Heart left ventricle (tissue), 16 donors: ENCODE results near the gene SOX18. TPM values are rescaled to one million over a fixed set of nuclear protein-coding genes. Genes with fewer than 3 reads are reported as not detected.

Source experiments
- ATAC-seq, 4 donors: fragments of 200-7000 bp; cut with Tn5 transposase; one replicate each; pipeline ENCODE4 v1.9.1; 2020 to 2022; ENCODE audit warnings: moderate library complexity in 4 of 4, mild to moderate bottlenecking in 3 of 4, moderate number of reproducible peaks in 1 of 4
- DNase-seq, 5 donors: peaks; one replicate each; pipeline ENCODE4 v3.0.0-alpha.2; 2020
- H3K27ac ChIP-seq, 12 donors: fragments of 200-600 bp; sonication (generic) in 4 of 12; one replicate each; pipeline versions ENCODE4 v1.5.0 to v1.8.0; 2016 to 2022; ENCODE audit warnings: mild to moderate bottlenecking in 2 of 12
- H3K27me3 ChIP-seq, 9 donors: fragments of 200-600 bp; sonication (generic) in 2 of 9; one replicate each; pipeline versions ENCODE4 v1.5.1 to v1.8.0; 2016 to 2022; ENCODE audit warnings: mild to moderate bottlenecking in 3 of 9
- H3K36me3 ChIP-seq, 9 donors: fragments of 200-600 bp; sonication (generic) in 2 of 9; one replicate each; pipeline versions ENCODE4 v1.5.0 to v1.8.0; 2018 to 2022; ENCODE audit warnings: mild to moderate bottlenecking in 2 of 9
- H3K4me1 ChIP-seq, 12 donors: fragments of 200-600 bp; sonication (generic) in 4 of 12; one replicate each; pipeline versions ENCODE4 v1.5.0 to v1.8.0; 2016 to 2022; ENCODE audit warnings: mild to moderate bottlenecking in 3 of 12
- H3K4me3 ChIP-seq, 12 donors: fragments of 200-600 bp; sonication (generic) in 4 of 12; one replicate each; pipeline versions ENCODE4 v1.5.0 to v1.8.0; 2017 to 2022; ENCODE audit warnings: mild to moderate bottlenecking in 9 of 12, moderate library complexity in 4 of 12
- H3K9me3 ChIP-seq, 12 donors: fragments of 200-600 bp; sonication (generic) in 4 of 12; one replicate each; pipeline versions ENCODE4 v1.5.0 to v1.8.0; 2016 to 2022; ENCODE audit warnings: mild to moderate bottlenecking in 1 of 12
- CTCF ChIP-seq, 12 donors: fragments of 200-600 bp; sonication (generic) in 4 of 12; IDR thresholded peaks; one replicate each; pipeline versions ENCODE4 v1.5.0 to v1.8.0; 2018 to 2022; ENCODE audit warnings: antibody characterized with exemption in 12 of 12, mild to moderate bottlenecking in 5 of 12
- POLR2A ChIP-seq, 2 donors: fragments of 450-650 bp; IDR thresholded peaks; one replicate each; pipeline ENCODE4 v1.6.1; 2017; ENCODE audit warnings: antibody characterized with exemption in 2 of 2, mild to moderate bottlenecking in 2 of 2, moderate library complexity in 2 of 2
- WGBS, 4 donors: extraction: QIAGEN DNeasy Blood & Tissue Kit in 2 of 4; methylation state at CpG; one replicate each; pipeline versions ENCODE4 v1.1.5 to v1.1.7; 2013 to 2018; 5-methylcytosine and 5-hydroxymethylcytosine counted together
- intact Hi-C, 10 donors: fragments of 100-400 bp; cut with DNase I; formaldehyde crosslinking; loops; one replicate each; pipeline versions ENCODE4 v1.11.1 to v1.14.2; 2022
- polyA plus RNA-seq, 2 donors: library from polyadenylated mRNA; stranded (reverse); fragments of 200-250 nt; gene quantifications; one replicate each; pipeline ENCODE4 v1.2.3, GENCODE V29; 2013
- total RNA-seq, 9 donors: library from RNA; depleted of rRNA in 2 of 9; stranded (reverse); fragments of >200 nt in 2 of 9; fragmentation: NEBNext Ultra II Directional in 3 of 9; extraction: Animal tissue kit (Norgen Biotek cat#: 25700) in 3 of 9; gene quantifications; one replicate each; pipeline versions ENCODE4 v1.1.0 to v1.2.4, GENCODE V29; 2016 to 2023
- donor health status: ischemic (EF 13 %, LVEDD 7.1; RV severe dilation, severe dysfunction).
- donor health status: healthy with polysubstance abuse.
- donor health status: DM: no; HTN: yes; CAD: no.
- donor health status: DM: no; HTN: no; CAD: no.
- donor health status: ischemic (EF 25% LVEDD 6.9; RV normal size, moderate dysfunction).
- donor health status: ischemic (EF 25% LVEDD 5.7; RV mildly dilated, moderate dysfunction).
- donor health status: healthy.
- donor health status: DM: yes; HTN: yes; CAD: no.
- donor health status: ischemic (EF 35%, LVEDD 5.7; RV mildly dilated, moderate dysfunction).
- donor health status: nonischemic (EF 11% LVEDD 7.7; RV severe dilation, severe dysfunction).
- donor health status: DM: yes; HTN: yes; CAD: no.
- donor health status: PGD.
- donor health status: ischemic (EF 29% LVEDD 5.4; RV normal size, mild dysfunction).
- donor health status: nonischemic (EF 23%, LVEDD 6.1; RV moderate dilation, normal function).

The SOX18 gene
- total and polyA plus RNA-seq, 11 donors, result 23.5 to 75.9 (median 48.2) TPM

DNA sequence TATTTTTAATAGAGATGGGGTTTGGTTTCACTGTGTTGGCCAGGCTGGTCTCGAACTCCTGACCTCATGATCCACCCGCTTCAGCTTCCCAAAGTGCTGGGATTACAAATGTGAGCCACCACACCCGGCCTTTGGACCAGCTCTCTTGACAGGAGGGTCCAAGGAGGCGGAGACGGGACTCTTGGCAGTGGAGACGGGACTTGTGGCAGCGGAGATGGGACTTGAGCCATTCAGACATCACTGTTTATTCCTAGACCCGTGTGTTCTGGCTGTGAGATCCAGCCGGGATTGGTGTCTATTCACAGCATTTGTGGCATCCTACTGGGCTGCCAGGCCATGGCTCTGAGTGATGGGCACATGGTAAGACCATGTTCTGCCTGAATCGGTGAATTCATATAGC lies 42.9 kb downstream of the SOX18 start:
- no peak for DNase-seq

DNA sequence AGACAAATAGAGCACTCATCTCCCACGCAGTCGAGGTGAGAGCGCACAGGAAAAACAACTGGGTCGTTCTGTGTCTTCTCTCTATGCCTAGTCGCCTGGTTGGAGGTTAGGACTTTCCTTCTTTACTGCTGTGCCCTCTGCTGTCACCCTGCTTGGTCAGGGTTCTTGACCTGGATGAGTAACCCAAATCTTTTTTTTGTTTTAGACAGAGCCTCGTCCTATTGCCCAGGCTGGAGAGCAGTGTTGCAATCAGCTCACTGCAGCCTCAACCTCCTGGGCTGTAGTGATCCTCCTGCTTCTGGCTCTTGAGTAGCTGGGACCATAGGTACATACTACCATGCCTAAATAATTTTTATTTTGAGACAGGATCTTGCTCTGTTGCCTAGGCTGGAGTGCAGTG lies 44.0 kb downstream of the SOX18 start:
- DNase-seq (no peak), ATAC-seq (no peak)
- Histone ChIP-seq H3K4me1 (peaks cover 0 to 19% (median 0%) of the 10 kb centered on the region in 12 donors), H3K27me3 (no peaks in the 10 kb centered on the region), H3K9me3 (peaks cover 0 to 4% (median 0%) of the 10 kb centered on the region in 12 donors), H3K27ac (peak overlapping the region in 1 of 12 donors; percentile 14), H3K4me3 (no peak overlapping the region), H3K36me3 (peaks cover 0 to 97% (median 89%) of the 10 kb centered on the region in 9 donors)
- WGBS, 4 donors, result 76 to 88% (median 82%) methylated on average over 6 of the region's 6 CpGs
- TF ChIP-seq CTCF (IDR thresholded peaks at IDR 0.05) (no peak), POLR2A (IDR thresholded peaks at IDR 0.05) (no peak)
- intact Hi-C loops, result loop anchor here in 1 of 10 donors (10.0 kb wide), 1 partner anchor 119 kb away; no protein-coding TSS in a partner anchor

More for the DNA sequence above, 42.9 kb downstream of the SOX18 start:
- WGBS, 4 donors, result 75 to 88% (median 85%) methylated on average over 10 of the region's 10 CpGs
- Histone ChIP-seq H3K4me1 (peaks cover 0 to 19% (median 0%) of the 10 kb centered on the region in 12 donors), H3K27me3 (no peaks in the 10 kb centered on the region), H3K27ac (no peak overlapping the region), H3K4me3 (no peak overlapping the region), H3K9me3 (peaks cover 0 to 4% (median 0%) of the 10 kb centered on the region in 12 donors), H3K36me3 (peaks cover 3 to 97% (median 89%) of the 10 kb centered on the region in 9 donors)
- no peak for ATAC-seq
- TF ChIP-seq POLR2A (IDR thresholded peaks at IDR 0.05), result no peak
- TF ChIP-seq CTCF (IDR thresholded peaks at IDR 0.05), result no peak
- intact Hi-C loops, result loop anchor here in 1 of 10 donors (10.0 kb wide), 1 partner anchor 118 kb away; no protein-coding TSS in a partner anchor

GRCh38 chr20:64003960-64004725 lies 45.3 kb downstream of the SOX18 start:
- Histone ChIP-seq H3K9me3 (peaks cover 0 to 4% (median 0%) of the 10 kb centered on the region in 12 donors), H3K27me3 (no peaks in the 10 kb centered on the region), H3K27ac (peak overlapping the region in 1 of 12 donors; percentile 14), H3K4me3 (no peak overlapping the region), H3K36me3 (peaks cover 0 to 97% (median 90%) of the 10 kb centered on the region in 9 donors), H3K4me1 (peaks cover 0 to 19% (median 0%) of the 10 kb centered on the region in 12 donors)
- no peak for TF ChIP-seq CTCF (IDR thresholded peaks at IDR 0.05)
- DNase-seq (no peak), ATAC-seq (no peak)
- 66 to 86% (median 80%) methylated on average over 5 to 7 of the region's 7 CpGs for WGBS, 4 donors
- intact Hi-C loops, result loop anchor here in 1 of 10 donors (10.0 kb wide), 1 partner anchor 121 kb away; no protein-coding TSS in a partner anchor

DNA sequence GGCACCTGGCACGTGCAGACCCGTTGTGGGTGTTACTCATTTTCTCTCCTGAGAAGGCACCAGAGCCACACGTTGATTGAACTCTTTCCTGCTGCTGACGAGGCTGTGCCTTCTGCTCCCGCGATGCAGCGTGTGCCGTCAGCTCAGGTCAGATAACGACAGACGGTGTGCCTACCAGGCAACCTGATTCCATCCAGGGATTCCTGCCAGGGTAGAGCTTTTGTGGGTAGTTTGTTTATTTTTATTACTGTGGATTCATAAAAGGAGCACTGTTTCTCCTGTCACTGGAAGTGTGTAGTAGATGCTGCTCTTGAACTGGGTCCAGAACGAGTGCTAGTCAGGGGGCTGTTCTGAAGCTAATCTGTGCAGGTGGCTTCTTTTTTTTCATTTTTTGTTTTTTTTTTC lies 47.8 kb downstream of the SOX18 start:
- intact Hi-C loops, result loop anchor here in 1 of 10 donors (10.0 kb wide), 1 partner anchor 123 kb away; no protein-coding TSS in a partner anchor
- Histone ChIP-seq H3K27me3 (no peaks in the 10 kb centered on the region), H3K4me1 (peaks cover 0 to 21% (median 0%) of the 10 kb centered on the region in 12 donors), H3K36me3 (peaks cover 0 to 100% (median 99%) of the 10 kb centered on the region in 9 donors), H3K9me3 (no peaks in the 10 kb centered on the region), H3K27ac (no peak overlapping the region), H3K4me3 (no peak overlapping the region)
- ATAC-seq, result no peak
- no peak for DNase-seq
- TF ChIP-seq CTCF (IDR thresholded peaks at IDR 0.05) (no peak), POLR2A (IDR thresholded peaks at IDR 0.05) (no peak)
- 64 to 75% (median 72%) methylated on average over 11 of the region's 11 CpGs for WGBS, 4 donors
